Endodermal cell (in vitro differentiated cells): Measurements from ENCODE around the gene EIF4A3. TPM values are rescaled to one million over a fixed set of nuclear protein-coding genes. Genes with fewer than 3 reads are reported as not detected.

ENCODE experiments used
- DNase-seq: peaks from one replicate; pipeline ENCODE4 v3.0.0-alpha.2; 2017
- H3K27ac ChIP-seq: 2 replicates; pipeline ENCODE4 v1.5.1; 2013; ENCODE audit warnings: mild to moderate bottlenecking, low read depth, low read length, moderate library complexity
- H3K27me3 ChIP-seq: 2 replicates; pipeline ENCODE4 v1.6.1; 2013; ENCODE audit warnings: mild to moderate bottlenecking, low read length, moderate library complexity; ENCODE audit not compliant: insufficient read depth, control insufficient read depth, poor library complexity, severe bottlenecking
- H3K36me3 ChIP-seq: 2 replicates; pipeline ENCODE4 v1.7.0; 2013; ENCODE audit warnings: mild to moderate bottlenecking, low read length, moderate library complexity; ENCODE audit not compliant: control insufficient read depth, insufficient read depth
- H3K4me1 ChIP-seq: one replicate; pipeline ENCODE4 v1.7.0; 2013; ENCODE audit warnings: low read length; ENCODE audit not compliant: control insufficient read depth, insufficient read depth
- H3K4me3 ChIP-seq: 2 replicates; pipeline ENCODE4 v1.5.1; 2013; ENCODE audit warnings: mild to moderate bottlenecking, low read length, moderate library complexity
- H3K9ac ChIP-seq: 2 replicates; pipeline ENCODE4 v1.6.1; 2013; ENCODE audit warnings: mild to moderate bottlenecking, low read length, moderate library complexity; ENCODE audit not compliant: poor library complexity, severe bottlenecking; ENCODE audit errors: extremely low read depth
- H3K9me3 ChIP-seq: 2 replicates; pipeline ENCODE4 v1.6.1; 2013; ENCODE audit warnings: mild to moderate bottlenecking, low read length, moderate library complexity; ENCODE audit not compliant: control insufficient read depth
- H3K27ac Mint-ChIP-seq: 2 replicates; pipeline ENCODE4 v1.8.0; 2020; ENCODE audit warnings: mixed read lengths
- H3K27me3 Mint-ChIP-seq: 2 replicates; pipeline ENCODE4 v1.8.0; 2021; ENCODE audit warnings: mild to moderate bottlenecking, mixed read lengths; ENCODE audit not compliant: insufficient read depth
- H3K36me3 Mint-ChIP-seq: 2 replicates; pipeline ENCODE4 v1.8.0; 2020; ENCODE audit warnings: low read depth, mixed read lengths
- H3K4me1 Mint-ChIP-seq: 2 replicates; pipeline ENCODE4 v1.8.0; 2020; ENCODE audit warnings: mixed read lengths
- H3K4me3 Mint-ChIP-seq: 2 replicates; pipeline ENCODE4 v1.8.0; 2020; ENCODE audit warnings: mild to moderate bottlenecking, moderate library complexity, mixed read lengths
- H3K9me3 Mint-ChIP-seq: 2 replicates; pipeline ENCODE4 v1.8.0; 2020; ENCODE audit warnings: mild to moderate bottlenecking, mixed read lengths
- CTCF ChIP-seq: fragments of 200-600 bp; sonication (generic); conservative IDR thresholded peaks from 2 replicates; pipeline ENCODE4 v1.5.0; 2021; ENCODE audit warnings: antibody characterized with exemption, mild to moderate bottlenecking
- WGBS, 2 experiments: methylation state at CpG; one replicate each; pipeline versions ENCODE4 v1.1.5 to v1.1.7; 2013; ENCODE audit warnings: missing lambda C conversion rate in 2 of 2, mixed read lengths in 1 of 2; ENCODE audit not compliant: insufficient coverage in 1 of 2, insufficient read length in 1 of 2; 5-methylcytosine and 5-hydroxymethylcytosine counted together
- total RNA-seq, 2 donors: library from RNA; stranded (reverse); fragmentation: NEBNext Ultra II Directional in 1 of 2; extraction: Animal tissue kit (Norgen Biotek cat#: 25700) in 1 of 2; gene quantifications; 2 replicates in 1 of 2; 3 replicates in 1 of 2; pipeline ENCODE4 v1.2.1, GENCODE V29; 2021

EIF4A3 gene
- total RNA-seq, 2 donors from 2014 or later: 107 to 110 TPM

GRCh38 chr17:80099291-80100034, 47.5 kb downstream of the EIF4A3 start:
- H3K4me3 ChIP-seq: no peak overlapping the region
- H3K27me3 Mint-ChIP-seq: peaks cover 7% of the 10 kb centered on the region
- H3K27me3 ChIP-seq: no peaks in the 10 kb centered on the region
- no peak for TF ChIP-seq CTCF
- H3K36me3 ChIP-seq: no peaks in the 10 kb centered on the region
- H3K4me1 Mint-ChIP-seq: peaks cover 16% of the 10 kb centered on the region
- no peaks in the 10 kb centered on the region for H3K36me3 Mint-ChIP-seq
- no peaks in the 10 kb centered on the region for H3K9me3 ChIP-seq
- no peak overlapping the region for H3K27ac ChIP-seq
- H3K4me3 Mint-ChIP-seq: no peak overlapping the region
- no peaks in the 10 kb centered on the region for H3K4me1 ChIP-seq
- DNase-seq: peak; percentile 53
- H3K27ac Mint-ChIP-seq: no peak overlapping the region
- H3K9me3 Mint-ChIP-seq: no peaks in the 10 kb centered on the region
- no peak overlapping the region for H3K9ac ChIP-seq
- WGBS, 2 experiments: 91 to 96% methylated on average over 22 to 27 of the region's 27 CpGs

- peaks cover 12% of the 10 kb centered on the region for H3K4me1 Mint-ChIP-seq
- Histone ChIP-seq H3K27me3 (no peaks in the 10 kb centered on the region), H3K36me3 (no peaks in the 10 kb centered on the region), H3K4me1 (no peaks in the 10 kb centered on the region), H3K9ac (no peak overlapping the region), H3K4me3 (no peak overlapping the region), H3K27ac (no peak overlapping the region), H3K9me3 (no peaks in the 10 kb centered on the region)
- no peaks in the 10 kb centered on the region for H3K36me3 Mint-ChIP-seq
- H3K9me3 Mint-ChIP-seq: no peaks in the 10 kb centered on the region
- H3K4me3 Mint-ChIP-seq: no peak overlapping the region
- WGBS, 2 experiments: 86 to 93% methylated on average over 14 to 23 of the region's 23 CpGs
- H3K27me3 Mint-ChIP-seq: peaks cover 7% of the 10 kb centered on the region
- DNase-seq: no peak
- no peak overlapping the region for H3K27ac Mint-ChIP-seq
- TF ChIP-seq CTCF: no peak
Measured at GRCh38 chr17:80097844-80098691, 48.9 kb downstream of the EIF4A3 start.

GRCh38 chr17:80097127-80097621, 49.8 kb downstream of the EIF4A3 start:
- H3K27me3 Mint-ChIP-seq: peaks cover 7% of the 10 kb centered on the region
- H3K4me3 Mint-ChIP-seq: no peak overlapping the region
- 93% methylated on average over 11 to 17 of the region's 17 CpGs for WGBS, 2 experiments
- TF ChIP-seq CTCF: no peak
- Histone ChIP-seq H3K4me1 (no peaks in the 10 kb centered on the region), H3K27ac (peak overlapping the region; percentile 63), H3K4me3 (no peak overlapping the region), H3K9ac (no peak overlapping the region), H3K36me3 (no peaks in the 10 kb centered on the region), H3K27me3 (no peaks in the 10 kb centered on the region), H3K9me3 (no peaks in the 10 kb centered on the region)
- H3K9me3 Mint-ChIP-seq: no peaks in the 10 kb centered on the region
- peaks cover 6% of the 10 kb centered on the region for H3K4me1 Mint-ChIP-seq
- peaks cover 1% of the 10 kb centered on the region for H3K36me3 Mint-ChIP-seq
- no peak overlapping the region for H3K27ac Mint-ChIP-seq
- peak; percentile 44 for DNase-seq
